HCT116 (cell line): ENCODE data around the gene ANXA4. TPM values are rescaled to one million over a fixed set of nuclear protein-coding genes. Genes with fewer than 3 reads are reported as not detected.

ENCODE experiments used
- ATAC-seq: fragments of 200-7000 bp; cut with Tn5 transposase; 2 replicates; pipeline ENCODE4 v1.9.1; 2020; ENCODE audit warnings: mild to moderate bottlenecking, moderate library complexity
- BruUV-seq: library from RNA; stranded (reverse); fragments of 400-500 nt; replicated peaks from 2 replicates; lab custom pipeline; 2021; lab: Mats Ljungman, UMichigan
- CTCF ChIA-PET: fragments of 300-600 bp; sonication (Branson Sonifier 250); formaldehyde crosslinking; loops from one replicate; lab custom pipeline; 2021; ENCODE audit warnings: antibody characterized with exemption; lab: Charles Lee
- POLR2A ChIA-PET: fragments of 300-600, 350-600 bp; sonication (Branson Sonifier 250); formaldehyde crosslinking; loops from one replicate; lab custom pipeline; 2021; ENCODE audit warnings: antibody characterized with exemption; lab: Charles Lee
- RAD21 ChIA-PET, 2 experiments: fragments of 300-600 bp; sonication (Branson Sonifier 250); formaldehyde crosslinking; loops; one replicate each; lab custom pipeline; 2023; ENCODE audit warnings: low total read pairs in 2 of 2; ENCODE audit not compliant: uncharacterized antibody in 2 of 2, unreplicated experiment in 2 of 2, low non-redundant PET in 1 of 2; lab: Charles Lee
- DNase-seq: peaks from one replicate; pipeline ENCODE4 v3.0.0-alpha.2; 2010; ENCODE audit warnings: low read depth, low spot score
- H2AFZ ChIP-seq: fragments of 200-600 bp; shearing (Covaris generic), sonication (generic); 2 replicates; pipeline ENCODE4 v1.6.1; 2017; ENCODE audit warnings: low read depth, mixed run types, mixed read lengths, antibody characterized with exemption, low read length; ENCODE audit not compliant: poor library complexity, severe bottlenecking
- H3K27ac ChIP-seq: 2 replicates; pipeline ENCODE4 v1.5.1; 2012; ENCODE audit warnings: low read depth, low read length
- H3K27me3 ChIP-seq: fragments of 200-600 bp; sonication (generic); 2 replicates; pipeline ENCODE4 v1.6.1; 2016; ENCODE audit warnings: mixed run types, low read length, mixed read lengths; ENCODE audit not compliant: insufficient read depth
- H3K36me3 ChIP-seq, 2 experiments: fragments of 200-500 bp in 1 of 2; fragments of 200-600 bp in 1 of 2; sonication (Bioruptor generic) in 1 of 2; sonication (generic) in 1 of 2; 2 replicates each; pipeline versions ENCODE4 v1.5.1 to v1.6.1; 2014 to 2016; ENCODE audit warnings: low read length in 2 of 2, inconsistent platforms in 1 of 2, mixed read lengths in 1 of 2, mixed run types in 1 of 2; ENCODE audit not compliant: insufficient read depth in 2 of 2, control insufficient read depth in 1 of 2
- H3K4me1 ChIP-seq, 2 experiments: fragments of 200-600 bp in 1 of 2; sonication (generic) in 1 of 2; 2 replicates each; pipeline versions ENCODE4 v1.5.1 to v1.6.1; 2012 to 2017; ENCODE audit warnings: low read length in 2 of 2, inconsistent platforms in 1 of 2, mild to moderate bottlenecking in 1 of 2, mixed read lengths in 1 of 2, mixed run types in 1 of 2, moderate library complexity in 1 of 2; ENCODE audit not compliant: insufficient read depth in 2 of 2, control insufficient read depth in 1 of 2
- H3K4me2 ChIP-seq: fragments of 200-600 bp; sonication (generic); 2 replicates; pipeline ENCODE4 v1.6.1; 2017; ENCODE audit warnings: mixed run types, low read length, mixed read lengths
- H3K4me3 ChIP-seq, 2 experiments: fragments of 200-600 bp in 1 of 2; sonication (generic) in 1 of 2; replicated peaks in 1 of 2; 2 replicates each; pipeline ENCODE4 v1.5.1; 2011 to 2016; ENCODE audit warnings: low read length in 2 of 2, control low read depth in 1 of 2, low read depth in 1 of 2, mild to moderate bottlenecking in 1 of 2, mixed read lengths in 1 of 2, mixed run types in 1 of 2
- H3K79me2 ChIP-seq: fragments of 200-600 bp; sonication (generic); 2 replicates; pipeline ENCODE4 v1.6.1; 2017; ENCODE audit warnings: mild to moderate bottlenecking, mixed run types, low read length, moderate library complexity, mixed read lengths; ENCODE audit not compliant: insufficient read depth
- H3K9ac ChIP-seq: fragments of 200-600 bp; sonication (generic); 2 replicates; pipeline ENCODE4 v1.6.1; 2016; ENCODE audit warnings: low read length, mixed read lengths
- H3K9me2 ChIP-seq: fragments of 200-600 bp; sonication (generic), shearing (Covaris generic); 2 replicates; pipeline ENCODE4 v1.6.1; 2017; ENCODE audit warnings: mixed run types, mild to moderate bottlenecking, moderate library complexity; ENCODE audit not compliant: insufficient read depth
- H3K9me3 ChIP-seq, 2 experiments: fragments of 200-500 bp in 1 of 2; fragments of 200-600 bp in 1 of 2; sonication (Bioruptor generic) in 1 of 2; sonication (generic) in 1 of 2; 2 replicates each; pipeline ENCODE4 v1.6.1; 2014 to 2017; ENCODE audit warnings: low read length in 2 of 2, mixed read lengths in 2 of 2, inconsistent platforms in 1 of 2, low read depth in 1 of 2, mild to moderate bottlenecking in 1 of 2, mixed run types in 1 of 2, moderate library complexity in 1 of 2; ENCODE audit not compliant: control insufficient read depth in 1 of 2, insufficient read depth in 1 of 2
- H4K20me1 ChIP-seq: fragments of 200-600 bp; sonication (generic), shearing (Covaris generic); 2 replicates; pipeline ENCODE4 v1.6.1; 2017; ENCODE audit warnings: mixed run types, mild to moderate bottlenecking, moderate library complexity; ENCODE audit not compliant: insufficient read depth
- ATF3 ChIP-seq: IDR thresholded peaks from 2 replicates; pipeline ENCODE4 v1.6.1; 2012
- ELF1 ChIP-seq: IDR thresholded peaks from 2 replicates; pipeline ENCODE4 v1.6.1; 2012; ENCODE audit warnings: low read depth, borderline replicate concordance
- EZH2phosphoT487 ChIP-seq: fragments of 200-600 bp; IDR thresholded peaks from 2 replicates; pipeline ENCODE4 v1.6.1; 2018; ENCODE audit warnings: antibody characterized with exemption, borderline replicate concordance
- FOSL1 ChIP-seq: IDR thresholded peaks from 2 replicates; pipeline ENCODE4 v1.6.1; 2012; ENCODE audit warnings: low read depth
- JUND ChIP-seq: IDR thresholded peaks from 2 replicates; pipeline ENCODE4 v1.6.1; 2012
- POLR2A ChIP-seq: IDR thresholded peaks from 2 replicates; pipeline ENCODE4 v1.7.0; 2011; ENCODE audit warnings: borderline replicate concordance; ENCODE audit not compliant: insufficient read depth, insufficient read length; ENCODE audit errors: extremely low read depth
- POLR2AphosphoS5 ChIP-seq: IDR thresholded peaks from 2 replicates; pipeline ENCODE4 v1.6.1; 2011; ENCODE audit warnings: mild to moderate bottlenecking, low read depth, low read length, moderate library complexity
- RAD21 ChIP-seq: IDR thresholded peaks from 2 replicates; pipeline ENCODE4 v1.6.1; 2012; ENCODE audit warnings: low read depth, mild to moderate bottlenecking
- REST ChIP-seq: IDR thresholded peaks from 2 replicates; pipeline ENCODE4 v1.6.1; 2012; ENCODE audit warnings: low read depth
- SIN3A ChIP-seq: IDR thresholded peaks from 2 replicates; pipeline ENCODE4 v1.6.1; 2012; ENCODE audit warnings: low read depth
- SP1 ChIP-seq: IDR thresholded peaks from 2 replicates; pipeline ENCODE4 v1.6.1; 2012; ENCODE audit warnings: low read depth
- YY1 ChIP-seq: IDR thresholded peaks from 2 replicates; pipeline ENCODE4 v1.6.1; 2011; ENCODE audit warnings: low read length, low read depth, moderate library complexity, mild to moderate bottlenecking; ENCODE audit not compliant: insufficient replicate concordance; ENCODE audit errors: extremely low read depth
- ZFX ChIP-seq: fragments of 450-650 bp; IDR thresholded peaks from 2 replicates; pipeline ENCODE4 v1.6.1; 2017
- intact Hi-C: fragments of 100-400 bp; cut with micrococcal nuclease; formaldehyde crosslinking; loops from 2 replicates; pipeline ENCODE4 v1.10.0; 2022
- total RNA-seq: library from RNA; stranded (reverse); gene quantifications from one replicate; pipeline ENCODE4 v1.2.1, GENCODE V29; 2021; ENCODE audit not compliant: unreplicated experiment
- TF ChIP-seq, protein P1 (sequence below): IDR thresholded peaks from 2 replicates; pipeline ENCODE4 v1.6.1; 2012

The ANXA4 gene
- total RNA-seq, 1 experiment from 2014 or later: 64.6 TPM

DNA sequence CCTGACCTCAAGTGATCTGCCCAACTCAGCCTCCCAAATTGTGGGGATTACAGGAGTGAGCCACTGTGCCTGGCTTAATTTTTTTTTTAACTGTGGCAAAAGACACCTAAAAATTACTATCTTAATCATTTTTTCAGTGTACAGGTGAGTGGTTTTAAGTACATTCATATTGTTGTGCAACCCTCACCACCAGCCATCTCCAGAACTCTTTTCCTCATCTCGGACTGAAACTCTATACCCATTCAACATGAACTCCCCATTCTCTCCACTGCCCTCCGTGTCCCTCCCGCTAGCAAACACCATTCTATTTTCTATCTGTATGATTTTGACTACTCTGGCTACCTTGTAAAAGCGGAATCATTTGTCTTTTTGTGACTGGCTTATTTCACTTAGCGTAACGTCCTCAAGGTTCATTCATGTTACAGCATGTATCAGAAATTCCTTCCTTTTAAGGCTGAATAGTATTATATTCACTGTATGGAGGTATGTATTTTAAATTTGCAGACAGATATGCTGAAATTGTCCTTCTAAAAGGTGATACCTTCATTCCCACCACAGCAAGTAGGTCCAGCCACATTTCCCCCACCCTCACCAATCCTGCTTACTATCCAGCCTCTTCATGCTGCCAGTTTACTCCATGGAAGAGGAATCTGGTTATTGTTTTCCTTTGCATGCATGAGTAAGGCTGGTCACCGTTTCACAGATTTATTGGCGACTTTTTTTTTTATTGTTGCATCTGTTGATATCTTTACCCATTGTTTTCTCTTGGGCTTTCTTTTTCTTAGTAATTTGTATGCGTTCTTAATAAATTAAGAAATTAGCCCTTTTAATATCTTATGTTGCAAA, 40.6 kb upstream of the ANXA4 start (continued):
- TF ChIP-seq REST: no peak
- no peak for TF ChIP-seq FOSL1
- TF ChIP-seq RAD21: no peak

DNA sequence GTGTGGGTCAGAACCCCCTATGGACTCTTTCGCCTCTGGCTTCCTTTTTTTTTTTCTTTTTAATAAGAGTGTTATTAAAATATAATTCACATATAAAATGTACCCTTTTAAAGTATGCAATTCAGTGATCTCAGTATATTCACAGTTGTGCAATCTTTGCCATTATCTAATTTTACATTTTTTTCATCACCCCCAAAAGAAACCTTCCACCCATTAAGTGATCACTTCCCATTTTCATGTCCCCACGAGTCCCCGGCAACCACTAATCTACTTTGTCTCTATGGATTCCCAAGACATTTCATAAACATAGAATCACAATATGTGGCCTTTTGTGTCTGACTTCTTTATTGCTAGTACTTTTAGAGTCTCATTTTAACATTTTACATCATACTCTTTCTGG, 38.7 kb upstream of the ANXA4 start:
- H2AFZ ChIP-seq: no peak overlapping the region
- H3K4me1 ChIP-seq: no peaks in the 10 kb centered on the region
- ATAC-seq (no peak), DNase-seq (no peak)
- no peaks in the 10 kb centered on the region for H3K9me2 ChIP-seq
- no peak overlapping the region for H3K4me3 ChIP-seq
- H3K4me2 ChIP-seq: no peak overlapping the region
- no peak overlapping the region for H3K27ac ChIP-seq
- no peak overlapping the region for H3K9ac ChIP-seq
- CTCF ChIA-PET: no interaction called here
- RAD21 ChIA-PET: no interaction called here
- POLR2A ChIA-PET: no interaction called here
- TF ChIP-seq FOSL1 (no peak), REST (no peak), ZFX (no peak), RAD21 (no peak), POLR2A (no peak), JUND (no peak), YY1 (no peak), EZH2phosphoT487 (no peak), ELF1 (no peak), SIN3A (no peak), POLR2AphosphoS5 (no peak), SP1 (no peak), ATF3 (no peak)
- TF ChIP-seq, protein P1, sequence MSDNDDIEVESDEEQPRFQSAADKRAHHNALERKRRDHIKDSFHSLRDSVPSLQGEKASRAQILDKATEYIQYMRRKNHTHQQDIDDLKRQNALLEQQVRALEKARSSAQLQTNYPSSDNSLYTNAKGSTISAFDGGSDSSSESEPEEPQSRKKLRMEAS: no peak
- no peaks in the 10 kb centered on the region for H3K9me3 ChIP-seq
- intact Hi-C loops: no loop called here
- no TSS peak for BruUV-seq
- no peaks in the 10 kb centered on the region for H3K79me2 ChIP-seq
- H3K36me3 ChIP-seq: no peaks in the 10 kb centered on the region
- no peaks in the 10 kb centered on the region for H4K20me1 ChIP-seq
- no peaks in the 10 kb centered on the region for H3K27me3 ChIP-seq
